H9 (cell line): ENCODE data around the gene IL1RL2. TPM values are rescaled to one million over a fixed set of nuclear protein-coding genes. Genes with fewer than 3 reads are reported as not detected.

Experiments used
- DNase-seq: peaks from one replicate; pipeline ENCODE4 v3.0.0-alpha.2; 2017
- H2AFZ ChIP-seq: one replicate; pipeline ENCODE4 v1.6.1; 2013; ENCODE audit warnings: mild to moderate bottlenecking, low read length, control low read depth, moderate library complexity
- H2AK5ac ChIP-seq: 2 replicates; pipeline ENCODE4 v1.6.1; 2013; ENCODE audit warnings: low read length, control low read depth, mixed read lengths; ENCODE audit not compliant: insufficient read length
- H2BK120ac ChIP-seq: one replicate; pipeline ENCODE4 v1.6.1; 2013; ENCODE audit warnings: low read depth, mild to moderate bottlenecking, low read length, control low read depth, inconsistent platforms; ENCODE audit not compliant: poor library complexity, severe bottlenecking
- H2BK12ac ChIP-seq: 2 replicates; pipeline ENCODE4 v1.6.1; 2013; ENCODE audit warnings: low read length, control low read depth, mixed read lengths, low read depth; ENCODE audit not compliant: insufficient read length
- H2BK15ac ChIP-seq: 2 replicates; pipeline ENCODE4 v1.6.1; 2013; ENCODE audit warnings: low read depth, low read length, control low read depth
- H2BK20ac ChIP-seq: one replicate; pipeline ENCODE4 v1.6.1; 2013; ENCODE audit warnings: low read depth, mild to moderate bottlenecking, low read length, control low read depth, inconsistent platforms; ENCODE audit not compliant: poor library complexity, severe bottlenecking
- H2BK5ac ChIP-seq: 2 replicates; pipeline ENCODE4 v1.6.1; 2013; ENCODE audit warnings: low read length, control low read depth, mixed read lengths; ENCODE audit not compliant: insufficient read length
- H3K14ac ChIP-seq: 2 replicates; pipeline ENCODE4 v1.6.1; 2013; ENCODE audit warnings: low read length, control low read depth; ENCODE audit not compliant: insufficient read depth
- H3K18ac ChIP-seq: 2 replicates; pipeline ENCODE4 v1.6.1; 2013; ENCODE audit warnings: low read depth, mild to moderate bottlenecking, mixed read lengths, low read length, control low read depth; ENCODE audit not compliant: insufficient read length
- H3K23ac ChIP-seq: 2 replicates; pipeline ENCODE4 v1.6.1; 2013; ENCODE audit warnings: low read length, control low read depth, mixed read lengths, low read depth; ENCODE audit not compliant: insufficient read length
- H3K23me2 ChIP-seq: 2 replicates; pipeline ENCODE4 v1.6.1; 2013; ENCODE audit warnings: low read depth, mild to moderate bottlenecking, mixed read lengths, low read length, control low read depth; ENCODE audit not compliant: insufficient read length, poor library complexity, severe bottlenecking
- H3K27ac ChIP-seq: 2 replicates; pipeline ENCODE4 v1.5.1; 2013; ENCODE audit warnings: low read length, control low read depth, mixed read lengths, low read depth; ENCODE audit not compliant: insufficient read length
- H3K27me3 ChIP-seq: 2 replicates; pipeline ENCODE4 v1.6.1; 2013; ENCODE audit warnings: low read length, control low read depth, inconsistent platforms; ENCODE audit not compliant: insufficient read depth
- H3K4ac ChIP-seq: 2 replicates; pipeline ENCODE4 v1.6.1; 2013; ENCODE audit warnings: low read depth, mild to moderate bottlenecking, control low read depth, inconsistent platforms, low read length, moderate library complexity
- H3K4me1 ChIP-seq: 2 replicates; pipeline ENCODE4 v1.6.1; 2013; ENCODE audit warnings: low read length, control low read depth, inconsistent platforms; ENCODE audit not compliant: insufficient read depth
- H3K4me2 ChIP-seq: 2 replicates; pipeline ENCODE4 v1.6.1; 2013; ENCODE audit warnings: low read length, control low read depth, mixed read lengths; ENCODE audit not compliant: insufficient read length, insufficient read depth
- H3K56ac ChIP-seq: 2 replicates; pipeline ENCODE4 v1.6.1; 2013; ENCODE audit warnings: low read depth, mild to moderate bottlenecking, mixed read lengths, low read length, control low read depth; ENCODE audit not compliant: insufficient read length
- H3K79me1 ChIP-seq: 2 replicates; pipeline ENCODE4 v1.6.1; 2013; ENCODE audit warnings: low read depth, mild to moderate bottlenecking, moderate library complexity, low read length, control low read depth, inconsistent platforms; ENCODE audit not compliant: insufficient read depth, poor library complexity, severe bottlenecking
- H3K79me2 ChIP-seq: 2 replicates; pipeline ENCODE4 v1.6.1; 2013; ENCODE audit warnings: low read length, control low read depth, inconsistent platforms; ENCODE audit not compliant: insufficient read depth
- H3K9ac ChIP-seq: 2 replicates; pipeline ENCODE4 v1.6.1; 2013; ENCODE audit warnings: low read length, control low read depth, mixed read lengths; ENCODE audit not compliant: insufficient read length; ENCODE audit errors: extremely low read depth
- H3K9me3 ChIP-seq: one replicate; pipeline ENCODE4 v1.6.1; 2013; ENCODE audit warnings: low read depth, low read length, inconsistent platforms; ENCODE audit not compliant: control insufficient read depth
- H3T11ph ChIP-seq: one replicate; pipeline ENCODE4 v1.6.1; 2013; ENCODE audit warnings: mild to moderate bottlenecking, low read length, control low read depth, inconsistent platforms
- H4K20me1 ChIP-seq: one replicate; pipeline ENCODE4 v1.6.1; 2013; ENCODE audit not compliant: control insufficient read depth, insufficient read length, insufficient read depth
- H4K5ac ChIP-seq: 2 replicates; pipeline ENCODE4 v1.6.1; 2013; ENCODE audit warnings: low read depth, mild to moderate bottlenecking, mixed read lengths, low read length, control low read depth; ENCODE audit not compliant: insufficient read length
- H4K8ac ChIP-seq: replicated peaks from 2 replicates; pipeline ENCODE4 v1.6.1; 2013; ENCODE audit warnings: low read length, control low read depth, mixed read lengths, low read depth; ENCODE audit not compliant: insufficient read length
- H4K91ac ChIP-seq: 2 replicates; pipeline ENCODE4 v1.6.1; 2013; ENCODE audit warnings: low read depth, mild to moderate bottlenecking, moderate library complexity, mixed read lengths, low read length, control low read depth; ENCODE audit not compliant: insufficient read length
- H3K27ac Mint-ChIP-seq, 3 experiments: 2 replicates in 2 of 3; 3 replicates in 1 of 3; pipeline ENCODE4 v1.8.0; 2020 to 2021; ENCODE audit warnings: mixed read lengths in 3 of 3, mild to moderate bottlenecking in 1 of 3, moderate library complexity in 1 of 3
- H3K27me3 Mint-ChIP-seq: 2 replicates; pipeline ENCODE4 v1.8.0; 2021; ENCODE audit warnings: low read depth, mild to moderate bottlenecking, moderate library complexity, mixed read lengths
- H3K36me3 Mint-ChIP-seq, 3 experiments: 2 replicates in 2 of 3; 3 replicates in 1 of 3; pipeline ENCODE4 v1.8.0; 2020 to 2021; ENCODE audit warnings: low read depth in 3 of 3, mixed read lengths in 3 of 3; ENCODE audit not compliant: insufficient read depth in 1 of 3
- H3K4me1 Mint-ChIP-seq, 2 experiments: 2 replicates each; pipeline ENCODE4 v1.8.0; 2020; ENCODE audit warnings: mixed read lengths in 2 of 2
- H3K4me3 Mint-ChIP-seq, 2 experiments: 2 replicates in 1 of 2; 3 replicates in 1 of 2; pipeline ENCODE4 v1.8.0; 2020 to 2021; ENCODE audit warnings: mild to moderate bottlenecking in 2 of 2, mixed read lengths in 2 of 2, moderate library complexity in 1 of 2
- H3K9me3 Mint-ChIP-seq, 2 experiments: 2 replicates in 1 of 2; 3 replicates in 1 of 2; pipeline ENCODE4 v1.8.0; 2020; ENCODE audit warnings: mild to moderate bottlenecking in 2 of 2, mixed read lengths in 2 of 2, moderate library complexity in 1 of 2
- CTCF ChIP-seq: fragments of 200-600 bp; sonication (generic); conservative IDR thresholded peaks from 3 replicates; pipeline ENCODE4 v1.8.0; 2021; ENCODE audit warnings: antibody characterized with exemption, mild to moderate bottlenecking
- WGBS: extraction: QIAGEN DNeasy Blood & Tissue Kit; methylation state at CpG from one replicate; pipeline ENCODE4 v1.1.7; 2013; ENCODE audit warnings: missing lambda C conversion rate, low lambda C conversion rate, mixed read lengths; ENCODE audit not compliant: insufficient read length; ENCODE audit errors: extremely low coverage; 5-methylcytosine and 5-hydroxymethylcytosine counted together
- total RNA-seq: library from RNA; stranded (reverse); gene quantifications from 2 replicates; pipeline ENCODE4 v1.2.1, GENCODE V29; 2021

IL1RL2 gene
- total RNA-seq, 1 experiment from 2014 or later = not detected

GRCh38 chr2:102171946-102172345, 14.9 kb upstream of the IL1RL2 start:
- no peak overlapping the region for H2BK5ac ChIP-seq
- H3K23ac ChIP-seq = no peak overlapping the region
- no peak overlapping the region for H3K9ac ChIP-seq
- H3K36me3 Mint-ChIP-seq = no peaks in the 10 kb centered on the region
- H3K4me1 ChIP-seq = no peaks in the 10 kb centered on the region
- no peak overlapping the region for H2BK120ac ChIP-seq
- no peak overlapping the region for H3K27ac ChIP-seq
- H3K4me3 Mint-ChIP-seq = no peak overlapping the region
- H3K79me1 ChIP-seq = no peaks in the 10 kb centered on the region
- H4K91ac ChIP-seq = no peak overlapping the region
- no peak overlapping the region for H3K18ac ChIP-seq
- DNase-seq = no peak
- no peaks in the 10 kb centered on the region for H3K27me3 ChIP-seq
- no peaks in the 10 kb centered on the region for H3K79me2 ChIP-seq
- H4K8ac ChIP-seq = no peak overlapping the region
- H3K27me3 Mint-ChIP-seq = no peaks in the 10 kb centered on the region; the same call in 1 of the 2 replicates
- H3K14ac ChIP-seq = no peak overlapping the region
- H2AK5ac ChIP-seq = no peak overlapping the region
- TF ChIP-seq CTCF = no peak
- H3K56ac ChIP-seq = no peak overlapping the region
- H3K27ac Mint-ChIP-seq = no peak overlapping the region
- no peak overlapping the region for H3K4ac ChIP-seq
- H3T11ph ChIP-seq = no peak overlapping the region
- H3K9me3 Mint-ChIP-seq = no peaks in the 10 kb centered on the region
- no peak overlapping the region for H2BK15ac ChIP-seq
- H4K20me1 ChIP-seq = no peaks in the 10 kb centered on the region
- H3K23me2 ChIP-seq = no peaks in the 10 kb centered on the region
- no peak overlapping the region for H3K4me2 ChIP-seq
- WGBS = no CpG with 5 or more reads among the region's 5 CpGs
- H3K9me3 ChIP-seq = no peaks in the 10 kb centered on the region
- H2BK12ac ChIP-seq = no peak overlapping the region
- no peak overlapping the region for H2AFZ ChIP-seq
- H3K4me1 Mint-ChIP-seq = peaks cover 0 to 3% of the 10 kb centered on the region in 2 experiments; a peak in 2 of 4 replicates
- H4K5ac ChIP-seq = no peak overlapping the region
- H2BK20ac ChIP-seq = no peak overlapping the region
